HL-60 (cell line): Measurements from ENCODE around the gene COMMD10.

Experiments
- CTCF ChIP-seq: IDR thresholded peaks from one replicate; pipeline ENCODE4 v1.5.1; 2011; ENCODE audit warnings: low read length, control low read depth, inconsistent platforms; ENCODE audit not compliant: insufficient read depth
- POLR2AphosphoS5 ChIP-seq: IDR thresholded peaks from 2 replicates; pipeline ENCODE4 v1.6.1; 2012; ENCODE audit warnings: low read depth

GRCh38 chr5:116276952-116277351 is 192.1 kb downstream of the COMMD10 start:
- TF ChIP-seq CTCF (no peak), POLR2AphosphoS5 (no peak)
